SK-N-SH (cell line): Measurements from ENCODE around the gene MIS12. TPM values are rescaled to one million over a fixed set of nuclear protein-coding genes. Genes with fewer than 3 reads are reported as not detected.

Experiments
- CTCF ChIA-PET: fragments of 300-600, 350-600 bp; formaldehyde crosslinking; extraction: SDS; loops from one replicate; lab custom pipeline; 2021; lab: Yijun Ruan, JAX
- POLR2A ChIA-PET: fragments of 350-600 bp; sonication (Branson Sonifier 250); formaldehyde crosslinking; extraction: SDS; loops from one replicate; lab custom pipeline; 2020; ENCODE audit warnings: antibody characterized with exemption, inconsistent platforms; lab: Yijun Ruan, JAX
- DNase-seq: peaks from one replicate; pipeline ENCODE4 v3.0.0; 2012
- H2AFZ ChIP-seq: fragments of 200-600 bp; sonication (generic); 2 replicates; pipeline ENCODE4 v1.8.1; 2016; ENCODE audit warnings: antibody characterized with exemption, mild to moderate bottlenecking, low read depth
- H3F3A ChIP-seq: fragments of 200-600 bp; sonication (generic); replicated peaks from 2 replicates; pipeline ENCODE3; 2016; ENCODE audit warnings: antibody characterized with exemption, mild to moderate bottlenecking; ENCODE audit not compliant: insufficient read depth
- H3K27ac ChIP-seq, 2 experiments: fragments of 200-500 bp in 1 of 2; fragments of 200-600 bp in 1 of 2; sonication (Bioruptor generic) in 1 of 2; sonication (generic), shearing (Covaris generic) in 1 of 2; 2 replicates each; pipeline versions ENCODE4 v1.5.1 to v1.6.1; 2014 to 2016; ENCODE audit warnings: low read depth in 2 of 2, inconsistent platforms in 1 of 2, low read length in 1 of 2, mild to moderate bottlenecking in 1 of 2, mixed read lengths in 1 of 2
- H3K27me3 ChIP-seq: fragments of 200-600 bp; sonication (generic), shearing (Covaris generic); 2 replicates; pipeline ENCODE4 v1.6.1; 2016; ENCODE audit warnings: mixed run types; ENCODE audit not compliant: insufficient read depth
- H3K36me3 ChIP-seq, 2 experiments: fragments of 200-500 bp in 1 of 2; fragments of 200-600 bp in 1 of 2; sonication (Bioruptor generic) in 1 of 2; sonication (generic) in 1 of 2; replicated peaks in 1 of 2; 2 replicates each; pipeline versions ENCODE3 to v1.5.1; 2014 to 2016; ENCODE audit warnings: low read length in 1 of 2, mild to moderate bottlenecking in 1 of 2; ENCODE audit not compliant: insufficient read depth in 2 of 2, control insufficient read depth in 1 of 2
- H3K4me1 ChIP-seq, 2 experiments: fragments of 200-500 bp in 1 of 2; fragments of 200-600 bp in 1 of 2; sonication (Bioruptor generic) in 1 of 2; sonication (generic), shearing (Covaris generic) in 1 of 2; 2 replicates each; pipeline versions ENCODE4 v1.5.1 to v1.6.1; 2014 to 2016; ENCODE audit warnings: low read depth in 1 of 2, low read length in 1 of 2, mixed run types in 1 of 2; ENCODE audit not compliant: insufficient read depth in 2 of 2, control insufficient read depth in 1 of 2
- H3K4me2 ChIP-seq: fragments of 200-600 bp; sonication (generic), shearing (Covaris generic); 2 replicates; pipeline ENCODE4 v1.6.1; 2017; ENCODE audit warnings: mixed run types
- H3K4me3 ChIP-seq, 2 experiments: fragments of 200-500 bp in 1 of 2; fragments of 200-600 bp in 1 of 2; sonication (Bioruptor generic) in 1 of 2; sonication (generic), shearing (Covaris generic) in 1 of 2; 2 replicates each; pipeline versions ENCODE4 v1.5.1 to v1.8.1; 2014 to 2016; ENCODE audit warnings: low read depth in 2 of 2, inconsistent platforms in 1 of 2, low read length in 1 of 2, mild to moderate bottlenecking in 1 of 2, mixed read lengths in 1 of 2, moderate library complexity in 1 of 2
- H3K79me2 ChIP-seq: fragments of 200-600 bp; sonication (generic); 2 replicates; pipeline ENCODE4 v1.8.1; 2017; ENCODE audit warnings: mild to moderate bottlenecking; ENCODE audit not compliant: insufficient read depth
- H3K9ac ChIP-seq: fragments of 200-600 bp; sonication (generic); 2 replicates; pipeline ENCODE4 v1.6.1; 2017; ENCODE audit warnings: mixed run types
- H3K9me2 ChIP-seq: fragments of 200-600 bp; sonication (generic); 2 replicates; pipeline ENCODE4 v1.6.1; 2017; ENCODE audit warnings: mixed run types
- H3K9me3 ChIP-seq: fragments of 200-600 bp; sonication (generic); 2 replicates; pipeline ENCODE4 v1.6.1; 2017; ENCODE audit warnings: mixed run types, mild to moderate bottlenecking, moderate library complexity
- H4K20me1 ChIP-seq: fragments of 200-600 bp; sonication (generic); 2 replicates; pipeline ENCODE4 v1.6.1; 2017; ENCODE audit warnings: mild to moderate bottlenecking, mixed run types; ENCODE audit not compliant: insufficient read depth
- EZH2phosphoT487 ChIP-seq: fragments of 200-600 bp; sonication (generic); IDR thresholded peaks from 2 replicates; pipeline ENCODE4 v1.6.1; 2017; ENCODE audit warnings: low read depth, mixed run types, mild to moderate bottlenecking, antibody characterized with exemption, moderate library complexity, borderline replicate concordance
- GABPA ChIP-seq: IDR thresholded peaks from 2 replicates; pipeline ENCODE4 v1.4.0; 2012; ENCODE audit warnings: low read depth, mild to moderate bottlenecking
- MXI1 ChIP-seq: IDR thresholded peaks from 2 replicates; pipeline ENCODE4 v1.6.1; 2012; ENCODE audit warnings: mild to moderate bottlenecking, low read depth, low read length, improper control_type of control experiment
- POLR2AphosphoS5 ChIP-seq: IDR thresholded peaks from 2 replicates; pipeline ENCODE4 v1.6.1; 2012; ENCODE audit warnings: low read depth, low read length
- RCOR1 ChIP-seq: fragments of 150-350 bp; IDR thresholded peaks from 2 replicates; pipeline ENCODE4 v1.6.1; 2017; ENCODE audit warnings: antibody characterized with exemption, low read length
- SIN3A ChIP-seq: IDR thresholded peaks from 2 replicates; pipeline ENCODE4 v1.6.1; 2012; ENCODE audit warnings: low read depth, mild to moderate bottlenecking, low read length, moderate library complexity, borderline replicate concordance
- TAF1 ChIP-seq: IDR thresholded peaks from 2 replicates; pipeline ENCODE4 v1.6.1; 2012; ENCODE audit warnings: low read depth, mild to moderate bottlenecking, low read length, moderate library complexity, borderline replicate concordance
- TCF12 ChIP-seq: IDR thresholded peaks from 2 replicates; pipeline ENCODE4 v1.4.0; 2012
- YY1 ChIP-seq: IDR thresholded peaks from 2 replicates; pipeline ENCODE4 v1.4.0; 2012; ENCODE audit warnings: low read depth, mild to moderate bottlenecking
- WGBS: methylation state at CpG from one replicate; pipeline ENCODE4 v1.1.6; 2017; ENCODE audit warnings: low lambda C conversion rate; 5-methylcytosine and 5-hydroxymethylcytosine counted together
- polyA plus RNA-seq, 3 experiments: library from polyadenylated mRNA; depleted of rRNA; stranded (reverse); fragments of >200 nt; gene quantifications; 2 replicates each; pipeline ENCODE4 v1.2.3, GENCODE V29; 2012
- TF ChIP-seq, protein P1 (sequence below): IDR thresholded peaks from 2 replicates; pipeline ENCODE4 v1.6.1; 2012; ENCODE audit warnings: mild to moderate bottlenecking, low read depth, low read length, moderate library complexity

The MIS12 gene
- polyA plus RNA-seq, 1 of the 3 experiments (the other 2 are of a cell fraction): 9.3 TPM

DNA sequence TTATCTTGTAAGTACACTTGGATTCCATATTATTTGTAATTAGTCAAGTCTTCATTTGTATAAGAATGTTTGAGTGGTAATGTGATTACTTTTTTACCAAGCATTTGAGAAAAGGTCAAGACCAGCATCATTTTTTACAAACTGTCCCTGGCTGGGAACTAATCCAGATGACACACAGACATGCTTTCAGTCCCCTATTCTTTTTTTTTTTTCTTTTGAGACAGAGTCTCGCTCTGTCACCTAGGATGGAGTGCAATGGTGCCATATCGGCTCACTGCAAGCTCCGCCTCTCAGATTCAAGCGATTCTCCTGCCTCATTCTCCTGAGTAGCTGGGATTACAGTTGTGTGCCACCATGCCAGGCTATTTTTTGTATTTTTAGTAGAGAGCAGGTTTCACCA lies 4.9 kb upstream of the MIS12 start:
- CTCF ChIA-PET: no interaction called here
- 90% methylated on average over 4 of the region's 4 CpGs for WGBS
- peaks cover 73 to 75% of the 10 kb centered on the region in 2 experiments for H3K36me3 ChIP-seq

DNA sequence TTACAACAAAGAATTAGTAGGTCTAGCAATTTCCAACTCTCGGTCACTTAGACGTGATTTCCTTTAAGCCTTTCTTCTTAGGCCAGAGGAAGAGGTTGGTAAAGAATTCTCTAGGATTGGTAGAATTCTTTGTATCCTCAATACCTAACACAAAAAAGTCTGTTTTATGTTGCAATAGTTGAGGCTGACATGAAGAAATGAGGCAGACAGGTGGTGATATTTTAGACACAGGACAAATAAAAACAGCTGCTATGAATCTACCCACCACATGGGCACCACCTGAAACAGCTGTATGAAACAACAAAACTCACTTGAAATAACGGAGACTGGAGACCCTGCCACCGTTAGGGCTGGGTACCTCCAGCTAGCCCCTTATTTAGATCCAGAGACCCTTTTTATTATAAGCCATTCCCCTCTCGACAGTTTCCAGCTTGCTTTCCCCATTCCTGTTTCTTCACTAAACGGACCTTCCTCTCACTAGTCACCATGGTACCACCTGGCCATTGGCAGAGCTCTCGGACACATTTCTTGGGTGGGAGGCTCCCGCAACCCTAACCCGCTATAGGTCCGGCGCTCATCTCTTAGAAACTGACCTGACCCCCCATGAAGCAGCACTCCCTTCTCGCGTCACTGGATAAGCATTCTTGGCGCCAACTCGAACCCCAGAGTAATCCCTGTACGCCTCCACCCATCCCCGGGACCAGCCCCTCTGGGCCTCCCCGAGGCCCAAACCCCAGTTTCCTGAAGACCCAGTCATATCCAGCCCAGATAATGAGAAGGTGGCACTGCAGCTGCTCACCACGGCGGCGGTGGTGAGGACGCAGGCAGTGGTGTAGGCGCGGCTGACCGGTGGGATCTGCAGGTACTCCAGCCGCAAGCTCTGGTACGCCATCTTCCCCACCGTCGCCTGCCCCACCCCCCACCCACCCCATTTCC lies 828 bp upstream of the MIS12 start, which contains the start of gene DERL2:
TSS of gene DERL2 (minus strand) at position 909 of the 936 bp plus-strand sequence. CDS start at position 892, 17 bp downstream.
- Histone ChIP-seq H3K4me1 (peaks cover 15 to 16% of the 10 kb centered on the region in 2 experiments; a peak in 3 of 4 replicates), H3K9ac (peak within 1 kb of the TSS; percentile 97), H3F3A (peaks cover 9% of the 10 kb centered on the region), H2AFZ (peak within 1 kb of the TSS; percentile 79), H3K27me3 (no peaks in the 10 kb centered on the region), H3K9me3 (no peaks in the 10 kb centered on the region), H4K20me1 (no peaks in the 10 kb centered on the region), H3K27ac (peak within 1 kb of the TSS; percentile 98), H3K9me2 (no peaks in the 10 kb centered on the region), H3K36me3 (peaks cover 60 to 61% of the 10 kb centered on the region in 2 experiments), H3K79me2 (peaks cover 85% of the 10 kb centered on the region), H3K4me3 (peak within 1 kb of the TSS; percentile 93 to 99), H3K4me2 (peak within 1 kb of the TSS; percentile 85)
- TF ChIP-seq POLR2AphosphoS5 (peak; percentile 37; the same call in 1 of the 2 replicates), TCF12 (no peak), GABPA (peak; percentile 63), RCOR1 (no peak), MXI1 (0 out of 2 replicates have a peak, but pooled peaks have one; percentile 7), YY1 (peak; percentile 79), TAF1 (peak; percentile 69), SIN3A (no peak)
- TF ChIP-seq, protein P1, sequence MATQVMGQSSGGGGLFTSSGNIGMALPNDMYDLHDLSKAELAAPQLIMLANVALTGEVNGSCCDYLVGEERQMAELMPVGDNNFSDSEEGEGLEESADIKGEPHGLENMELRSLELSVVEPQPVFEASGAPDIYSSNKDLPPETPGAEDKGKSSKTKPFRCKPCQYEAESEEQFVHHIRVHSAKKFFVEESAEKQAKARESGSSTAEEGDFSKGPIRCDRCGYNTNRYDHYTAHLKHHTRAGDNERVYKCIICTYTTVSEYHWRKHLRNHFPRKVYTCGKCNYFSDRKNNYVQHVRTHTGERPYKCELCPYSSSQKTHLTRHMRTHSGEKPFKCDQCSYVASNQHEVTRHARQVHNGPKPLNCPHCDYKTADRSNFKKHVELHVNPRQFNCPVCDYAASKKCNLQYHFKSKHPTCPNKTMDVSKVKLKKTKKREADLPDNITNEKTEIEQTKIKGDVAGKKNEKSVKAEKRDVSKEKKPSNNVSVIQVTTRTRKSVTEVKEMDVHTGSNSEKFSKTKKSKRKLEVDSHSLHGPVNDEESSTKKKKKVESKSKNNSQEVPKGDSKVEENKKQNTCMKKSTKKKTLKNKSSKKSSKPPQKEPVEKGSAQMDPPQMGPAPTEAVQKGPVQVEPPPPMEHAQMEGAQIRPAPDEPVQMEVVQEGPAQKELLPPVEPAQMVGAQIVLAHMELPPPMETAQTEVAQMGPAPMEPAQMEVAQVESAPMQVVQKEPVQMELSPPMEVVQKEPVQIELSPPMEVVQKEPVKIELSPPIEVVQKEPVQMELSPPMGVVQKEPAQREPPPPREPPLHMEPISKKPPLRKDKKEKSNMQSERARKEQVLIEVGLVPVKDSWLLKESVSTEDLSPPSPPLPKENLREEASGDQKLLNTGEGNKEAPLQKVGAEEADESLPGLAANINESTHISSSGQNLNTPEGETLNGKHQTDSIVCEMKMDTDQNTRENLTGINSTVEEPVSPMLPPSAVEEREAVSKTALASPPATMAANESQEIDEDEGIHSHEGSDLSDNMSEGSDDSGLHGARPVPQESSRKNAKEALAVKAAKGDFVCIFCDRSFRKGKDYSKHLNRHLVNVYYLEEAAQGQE: peak; percentile 59; the same call in 1 of the 2 replicates
- CTCF ChIA-PET: interaction anchor here (0.7 to 2.1 kb wide), 7 partner anchors 11 to 46 kb away, joined by 3 to 20 read pairs (median 4); partner anchors contain the start of genes C1QBP and DHX33
- 10% methylated on average over 21 of the region's 29 CpGs for WGBS
- POLR2A ChIA-PET: interaction anchor here (1.4 to 5.5 kb wide), 7 partner anchors 10 to 66 kb away, joined by 4 to 46 read pairs (median 8); partner anchors contain the start of genes DHX33, NUP88 and RPAIN
- DNase-seq: no peak

More for the DNA sequence above, 4.9 kb upstream of the MIS12 start:
- H2AFZ ChIP-seq: no peak overlapping the region
- H3K27me3 ChIP-seq: no peaks in the 10 kb centered on the region
- no peaks in the 10 kb centered on the region for H4K20me1 ChIP-seq
- peaks cover 7 to 11% of the 10 kb centered on the region in 2 experiments; a peak in 3 of 4 replicates for H3K4me1 ChIP-seq
- no peak for DNase-seq
- H3K9me2 ChIP-seq: no peaks in the 10 kb centered on the region
- no peaks in the 10 kb centered on the region for H3F3A ChIP-seq
- H3K4me2 ChIP-seq: no peak overlapping the region
- H3K4me3 ChIP-seq: no peak overlapping the region
- H3K27ac ChIP-seq: no peak overlapping the region
- no peaks in the 10 kb centered on the region for H3K9me3 ChIP-seq
- POLR2A ChIA-PET: no interaction called here
- TF ChIP-seq EZH2phosphoT487 (no peak), YY1 (no peak)
- no peak overlapping the region for H3K9ac ChIP-seq
- H3K79me2 ChIP-seq: peaks cover 88% of the 10 kb centered on the region
